ENCODE measurements around the gene AHSG. TPM values are rescaled to one million over a fixed set of nuclear protein-coding genes. Genes with fewer than 3 reads are reported as not detected.

AHSG gene
- total and polyA plus RNA-seq, 10 of the 15 experiments (the other 5 are each of a cell fraction or from before 2014, with no cell fraction given): 0.06 to 0.90 (median 0.15) TPM; not detected in 7

- H3K79me2 ChIP-seq (ENCODE audit: control insufficient read depth, insufficient read depth, low read length): no peaks in the 10 kb centered on the region
- ChIA-PET SMC1A (ENCODE audit: uncharacterized antibody, unreplicated experiment) (interaction anchor here (0.6 to 5.7 kb wide), 30 partner anchors 9 to 674 kb away, joined by 3 to 38 read pairs (median 4); partner anchors contain the start of gene DNAJB11), CTCF (interaction anchor here (0.6 to 7.7 kb wide), 79 partner anchors 8 to 1031 kb away, joined by 3 to 183 read pairs (median 5); partner anchors contain the start of genes CRYGS, DNAJB11, FETUB and RPL39L), RAD21 (ENCODE audit: unreplicated experiment) (interaction anchor here (0.8 to 4.6 kb wide), 25 partner anchors 9 to 957 kb away, joined by 3 to 45 read pairs (median 4); no protein-coding TSS in a partner anchor), POLR2A (interaction anchor here (1.0 to 1.1 kb wide), 2 partner anchors 166 to 183 kb away, joined by 3 to 4 read pairs; partner anchors contain the start of gene EIF4A2)
- in situ Hi-C loops (cut with MboI) (loop anchor here (5.0 kb wide), 1 partner anchor 205 kb away; no protein-coding TSS in a partner anchor), intact Hi-C loops (cut with micrococcal nuclease; ENCODE audit: unreplicated experiment) (loop anchor here (2.0 to 10.0 kb wide), 3 partner anchors 360 to 640 kb away; no protein-coding TSS in a partner anchor)
- BruUV-seq (replicated peaks): no TSS peak
- no peaks in the 10 kb centered on the region for H3K36me3 ChIP-seq (ENCODE audit: control insufficient read depth in 2 of 2, insufficient read depth in 2 of 2, low read length in 1 of 2)
- H3K27ac ChIP-seq (ENCODE audit: control insufficient read depth, insufficient read depth): no peak overlapping the region
- no peak overlapping the region; the same call in 1 of the 2 replicates for H3K4me3 ChIP-seq
- peak; percentile 59 for DNase-seq (ENCODE audit: low read depth, low spot score)
- peak; percentile 98 for ATAC-seq
- H2AFZ ChIP-seq (ENCODE audit: control insufficient read depth, low read depth, low read length): peak overlapping the region; percentile 81
- H4K20me1 ChIP-seq (ENCODE audit: control insufficient read depth, insufficient read depth): no peaks in the 10 kb centered on the region
- H3K9ac ChIP-seq (ENCODE audit: control insufficient read depth, insufficient read depth, low read length): no peak overlapping the region
- peaks cover 2 to 3% of the 10 kb centered on the region in 2 experiments; a peak in 3 of 4 replicates for H3K27me3 ChIP-seq (replicated peaks in 1 of 2; ENCODE audit: control insufficient read depth in 2 of 2, insufficient read depth in 2 of 2, low read length in 1 of 2)
- H3K9me3 ChIP-seq (replicated peaks; ENCODE audit: control insufficient read depth, insufficient read depth, low read length): no peaks in the 10 kb centered on the region
- FAIRE-seq: peak; percentile 99
- peak overlapping the region; percentile 76 for H3K4me2 ChIP-seq (ENCODE audit: control insufficient read depth, insufficient read depth)
- WGBS (ENCODE audit: insufficient coverage, insufficient replicate concordance, low lambda C conversion rate, missing lambda C conversion rate): 22% methylated on average over 28 of the region's 31 CpGs
- peaks cover 7% of the 10 kb centered on the region for H3K4me1 ChIP-seq (ENCODE audit: control insufficient read depth, insufficient read depth, low read length)
- TF ChIP-seq IKZF2 (IDR thresholded peaks at IDR 0.05) (peak in 1 of 2 experiments; percentile 30; a peak in 1 of 4 replicates), E2F8 (IDR thresholded peaks at IDR 0.05; ENCODE audit: low read depth, partially characterized antibody) (no peak), CTCF (IDR thresholded peaks at IDR 0.05 in 2 of 3, conservative IDR thresholded peaks at IDR 0.05 in 1 of 3; ENCODE audit: control insufficient read depth in 2 of 3, extremely low read depth in 1 of 3, insufficient read depth in 1 of 3, low read depth in 3 of 3, low read length in 3 of 3) (peak; percentile 94 to 97 (median 96)), RAD21 (IDR thresholded peaks at IDR 0.05; ENCODE audit: insufficient read depth, low read depth, low read length) (peak; percentile 77), CHD2 (IDR thresholded peaks at IDR 0.05; ENCODE audit: borderline replicate concordance, low read depth, low read length) (no peak), IKZF1 (conservative IDR thresholded peaks at IDR 0.05) (peak; percentile 37; the same call in 1 of the 2 replicates), RUNX3 (IDR thresholded peaks at IDR 0.05; ENCODE audit: low read length) (peak; percentile 30; the same call in 1 of the 2 replicates), PRDM15 (CRISPR knock-in tag; IDR thresholded peaks at IDR 0.05) (no peak), SMC3 (IDR thresholded peaks at IDR 0.05; ENCODE audit: borderline replicate concordance, low read length) (peak; percentile 67), MLLT1 (IDR thresholded peaks at IDR 0.05) (no peak)
These were observed 4.4 kb downstream of the AHSG start for GRCh38 chr3:186617036-186617946.
